ENCODE data around the gene TSC22D1.

GRCh38 chr13:44447783-44448321, 128.3 kb downstream of the TSC22D1 start:
- TF ChIP-seq CTCF (IDR thresholded peaks at IDR 0.05) (no peak), EZH2 (IDR thresholded peaks at IDR 0.05) (no peak), EZH2phosphoT487 (IDR thresholded peaks at IDR 0.05) (no peak)

All from neural progenitor cell (in vitro differentiated cells).